Caki2 (cell line): Measurements from ENCODE around the gene NEK1. TPM values are rescaled to one million over a fixed set of nuclear protein-coding genes. Genes with fewer than 3 reads are reported as not detected.

Experiments used
- DNase-seq: peaks from one replicate; pipeline ENCODE4 v3.0.0-alpha.2; 2015; ENCODE audit warnings: low read depth
- in situ Hi-C: cut with HindIII; loops from 2 replicates; pipeline ENCODE4 v1.10.0; 2016; ENCODE audit warnings: low sequenced_read_pairs, low pct_unique_long_range_greater_than_20kb, mixed read lengths
- total RNA-seq: library from RNA; depleted of rRNA; stranded (reverse); fragments of >200 nt; shearing (Covaris generic); gene quantifications from 2 replicates; pipeline ENCODE4 v1.2.3, GENCODE V29; 2014; ENCODE audit warnings: low replicate concordance

The NEK1 gene
- total RNA-seq, 1 experiment from 2014 or later, result 6.5 TPM

DNA sequence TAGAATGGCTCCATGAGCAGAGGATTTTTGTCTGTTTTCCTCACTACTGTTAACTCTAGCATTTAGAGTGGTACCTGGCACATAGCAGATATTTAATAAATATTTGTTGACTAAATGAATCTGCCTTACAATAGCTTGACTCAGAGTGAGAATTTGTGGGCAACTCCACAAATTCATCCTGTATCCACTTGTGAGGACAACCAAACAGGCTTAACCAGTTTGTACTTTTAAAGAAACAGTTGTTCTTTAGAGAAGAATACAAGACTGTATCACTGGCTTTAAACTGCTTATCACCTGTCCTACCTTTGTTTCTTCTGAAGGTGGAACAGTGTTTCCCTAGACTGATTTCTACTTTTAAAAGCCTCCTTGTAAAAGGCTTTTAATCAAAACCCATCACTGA, 200.3 kb downstream of the NEK1 start:
- in situ Hi-C loops, result no loop called here
- DNase-seq, result no peak

DNA sequence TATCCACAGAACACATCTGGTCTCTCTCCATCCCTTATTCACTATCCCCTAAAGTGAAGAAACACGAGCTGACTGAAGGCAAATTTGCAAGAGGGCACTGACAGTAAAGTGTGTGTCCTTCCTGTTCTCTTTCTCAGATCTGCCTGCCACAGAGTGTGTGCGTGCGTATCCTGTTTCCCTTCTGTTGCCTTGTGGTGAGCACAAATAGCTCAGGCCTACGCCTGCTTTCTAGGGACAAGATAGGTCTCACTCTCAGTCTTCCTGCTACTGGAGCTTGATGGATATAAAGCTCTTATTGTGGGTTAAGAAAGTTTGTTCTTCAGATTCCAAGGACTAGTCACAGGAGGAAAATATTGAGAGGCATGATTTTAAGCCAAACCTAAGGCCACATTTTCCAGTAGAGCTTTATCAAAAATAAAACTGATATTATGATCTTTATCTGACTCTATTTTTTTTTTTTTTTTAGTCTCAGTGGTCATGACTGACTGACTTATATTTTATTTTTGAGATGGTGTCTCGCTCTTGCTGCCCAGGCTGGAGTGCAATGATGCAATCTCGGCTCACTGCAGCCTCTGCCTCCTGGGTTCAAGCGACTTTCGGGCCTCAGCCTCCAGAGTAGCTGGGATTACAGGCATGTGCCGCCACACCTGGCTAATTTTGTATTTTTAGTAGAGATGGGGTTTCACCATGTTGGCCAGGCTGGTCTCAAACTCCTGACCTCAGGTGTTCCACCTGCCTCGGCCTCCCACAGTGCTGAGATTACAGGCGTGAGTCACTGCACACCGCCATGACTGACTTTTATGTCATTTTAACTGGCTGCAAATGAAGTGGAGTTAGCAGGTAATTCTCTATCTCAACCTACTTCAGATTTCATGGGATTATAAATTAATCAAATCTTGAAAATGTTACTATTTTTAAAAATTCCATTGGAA, 201.3 kb downstream of the NEK1 start:
- DNase-seq, result no peak
- in situ Hi-C loops, result no loop called here

DNA sequence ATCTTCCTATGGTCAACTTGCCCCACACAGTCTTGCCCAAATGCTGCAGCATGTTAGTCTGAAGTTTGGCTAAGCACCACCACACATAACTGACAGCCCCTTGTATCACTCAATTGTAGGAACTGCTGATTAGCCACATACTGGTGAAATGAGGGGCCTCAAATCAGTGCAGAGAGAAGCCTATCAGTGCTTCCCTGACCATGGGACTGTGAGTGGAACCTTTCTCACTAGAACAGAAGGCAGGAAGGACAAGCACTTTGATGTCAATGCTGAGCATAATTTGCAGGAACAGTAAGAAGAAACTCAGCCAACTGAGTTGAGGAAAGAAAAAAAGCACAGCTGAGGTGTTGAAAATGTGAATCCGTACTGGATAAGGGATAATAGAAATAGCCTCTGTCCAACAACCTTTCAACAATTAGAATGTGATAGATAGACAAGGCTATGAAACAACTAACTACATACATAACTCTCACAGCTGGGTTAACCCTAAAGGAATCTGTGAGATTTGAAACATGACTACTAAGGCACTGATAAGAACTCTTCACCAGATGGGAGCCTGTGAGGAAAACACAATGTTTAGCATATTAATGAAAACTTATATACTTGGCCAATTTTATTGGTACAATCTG, 205.1 kb downstream of the NEK1 start:
- no peak for DNase-seq
- in situ Hi-C loops, result no loop called here

DNA sequence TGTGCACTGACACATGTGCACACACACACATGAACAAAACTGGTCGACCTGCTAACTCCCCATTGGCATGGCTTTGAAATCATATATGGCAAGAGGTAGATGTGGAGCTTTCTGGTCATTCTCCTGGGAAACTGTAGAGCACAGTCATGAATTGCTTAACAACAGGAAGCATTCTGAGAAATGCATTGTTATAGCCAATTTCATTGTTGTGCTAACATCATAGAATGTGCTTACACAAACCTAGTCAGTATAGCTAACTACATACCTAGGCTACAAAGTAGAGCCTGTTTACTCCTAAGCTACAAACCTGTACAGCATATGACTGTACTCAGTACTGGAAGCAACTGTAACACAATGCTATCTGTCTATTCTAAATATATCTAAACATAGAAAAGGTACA, 207.4 kb downstream of the NEK1 start:
- no peak for DNase-seq
- in situ Hi-C loops, result no loop called here

DNA sequence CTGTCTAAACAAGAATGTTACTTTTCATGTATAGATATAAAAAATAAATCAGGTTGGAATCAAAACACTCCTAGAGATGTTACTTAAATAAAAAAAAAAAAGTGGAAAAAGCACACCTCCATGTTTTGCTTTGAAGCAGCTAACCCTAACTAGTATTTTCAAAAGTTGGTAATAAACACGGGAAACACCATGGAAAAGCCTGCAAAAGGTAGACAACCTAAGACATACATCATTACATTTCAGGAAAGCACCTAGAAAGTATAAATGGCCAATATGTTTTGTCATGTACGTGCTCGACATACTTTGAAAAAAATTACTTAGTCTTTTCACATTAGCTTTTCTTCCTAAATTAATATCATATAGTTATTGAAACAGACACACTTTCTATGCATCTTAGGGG, 211.6 kb downstream of the NEK1 start:
- in situ Hi-C loops, result no loop called here
- no peak for DNase-seq

DNA sequence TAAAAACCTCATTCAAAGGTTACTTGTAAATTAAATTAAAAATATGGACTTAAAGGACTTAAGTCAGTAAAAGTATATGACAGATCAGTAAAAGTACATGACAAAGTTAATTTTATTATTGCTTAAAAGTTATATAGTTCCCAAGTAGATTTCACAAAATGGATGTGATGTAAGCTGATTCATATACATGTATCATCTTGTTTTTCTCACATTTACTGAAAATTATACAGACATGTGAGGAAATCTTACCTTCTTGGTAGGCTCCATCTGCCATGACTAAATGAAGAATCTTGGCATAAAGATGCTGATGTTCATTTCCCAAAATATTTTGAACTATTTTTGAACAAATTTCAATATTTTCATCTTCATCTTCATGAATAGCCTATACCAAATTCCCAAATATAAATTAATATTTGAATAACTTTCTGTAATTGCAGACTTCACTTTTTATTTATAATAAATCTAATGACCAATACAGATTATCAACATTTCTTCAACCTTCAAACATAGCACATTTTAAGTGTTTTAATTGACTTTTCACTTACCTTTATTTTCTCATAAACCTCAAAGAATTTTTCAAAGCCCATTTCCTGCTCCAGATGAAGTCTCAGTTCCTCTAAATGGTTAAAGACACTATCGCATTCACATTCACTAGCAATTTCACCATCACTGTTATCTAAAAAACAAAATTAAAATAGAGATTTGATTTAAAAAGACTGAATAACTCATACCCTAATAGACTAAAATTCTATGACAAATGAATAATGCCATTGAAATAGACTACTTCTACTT, 212.2 kb downstream of the NEK1 start:
- DNase-seq, result no peak
- in situ Hi-C loops, result no loop called here

DNA sequence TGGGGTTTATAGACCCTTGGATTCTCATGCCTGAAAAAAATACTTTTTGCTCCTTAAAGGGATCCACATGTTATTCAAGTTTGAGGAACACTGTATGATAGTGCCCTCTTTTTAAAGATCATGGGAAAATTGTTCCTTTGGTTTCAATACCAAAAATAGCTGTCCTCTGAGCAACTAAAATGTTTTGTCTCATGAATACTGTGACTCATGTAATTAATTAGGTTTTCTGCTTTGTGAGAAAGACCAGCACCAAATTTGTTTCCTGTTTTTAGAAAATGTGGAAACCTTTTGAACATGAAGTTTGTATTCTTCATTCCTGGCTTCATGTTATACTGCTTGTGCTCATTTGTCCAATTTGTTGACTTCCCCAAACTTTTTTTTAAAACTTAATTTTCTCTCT, 214.1 kb downstream of the NEK1 start:
- DNase-seq, result no peak
- in situ Hi-C loops, result no loop called here

DNA sequence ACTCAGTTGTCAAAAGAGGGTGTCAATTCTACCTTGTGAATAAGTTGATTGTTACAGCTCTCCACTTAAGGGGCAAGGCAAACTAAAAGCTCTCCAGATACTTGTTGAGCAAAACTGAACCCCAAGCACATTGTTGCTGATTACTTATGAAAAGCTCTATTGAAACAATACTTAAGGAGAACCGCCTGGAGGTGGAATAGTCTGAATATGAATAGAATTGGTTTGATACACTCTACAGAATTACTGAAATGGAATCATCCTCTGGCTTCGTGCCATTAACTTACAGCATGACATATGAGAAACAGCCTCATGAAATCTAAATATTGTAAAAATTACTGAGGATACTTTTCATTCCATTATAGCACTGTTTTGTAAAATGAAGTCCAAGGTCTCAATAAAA, 214.6 kb downstream of the NEK1 start:
- in situ Hi-C loops, result no loop called here
- no peak for DNase-seq

DNA sequence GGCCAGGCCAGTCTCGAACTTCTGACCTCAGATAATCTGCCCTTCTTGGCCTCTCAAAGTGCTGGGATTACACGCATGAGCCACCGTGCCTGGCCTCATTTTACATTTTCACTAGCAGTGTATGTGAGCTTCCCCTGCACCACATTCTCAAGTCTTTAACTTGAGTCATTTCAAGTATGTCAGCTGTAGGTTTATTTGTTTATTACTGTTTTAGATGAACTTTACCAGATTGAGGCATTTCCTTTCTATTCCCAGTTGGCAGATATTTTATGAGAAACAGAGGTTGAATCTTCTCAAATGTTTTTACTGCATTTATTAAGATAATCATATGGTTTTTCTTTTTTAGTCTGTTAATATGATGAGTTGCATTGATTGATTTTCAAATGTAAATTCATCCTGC, 227.0 kb downstream of the NEK1 start:
- in situ Hi-C loops, result no loop called here
- no peak for DNase-seq

DNA sequence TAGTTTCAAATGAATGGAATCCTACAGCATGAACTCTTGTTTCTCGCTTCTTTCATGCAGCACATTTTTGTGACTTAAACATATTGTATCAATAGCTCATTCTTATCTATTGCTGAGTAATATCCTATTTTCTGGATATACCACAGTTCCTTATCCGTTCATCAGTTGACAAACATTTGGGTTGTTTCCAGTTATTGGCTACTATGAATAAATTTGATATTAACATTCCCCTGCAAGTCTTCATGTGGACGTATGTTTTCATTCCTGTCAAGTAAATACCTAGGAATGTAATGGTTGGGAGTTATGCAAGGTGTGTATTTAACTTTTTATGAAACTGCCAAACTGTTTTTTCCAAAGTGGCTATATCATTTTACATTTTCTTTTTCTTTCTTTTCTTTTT, 227.6 kb downstream of the NEK1 start:
- in situ Hi-C loops, result no loop called here
- no peak for DNase-seq

DNA sequence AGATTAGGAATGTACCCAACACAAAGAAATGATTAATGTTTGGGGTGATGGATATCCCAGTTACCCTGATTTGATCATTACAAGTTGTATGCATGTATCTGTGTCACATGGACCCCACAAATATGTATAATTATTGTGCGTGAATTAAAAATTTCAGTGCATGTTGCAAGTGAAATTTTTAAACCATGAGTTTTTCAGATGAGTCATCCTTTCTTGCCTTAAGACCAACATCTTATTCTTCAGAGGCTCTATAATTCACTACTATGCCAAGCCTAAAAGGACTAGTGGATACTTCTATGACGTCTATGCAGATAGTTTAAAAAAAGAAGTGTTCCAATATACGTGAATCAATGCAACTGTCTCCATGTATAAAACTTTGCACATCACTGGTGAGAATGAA, 228.7 kb downstream of the NEK1 start:
- in situ Hi-C loops, result no loop called here
- DNase-seq, result no peak

DNA sequence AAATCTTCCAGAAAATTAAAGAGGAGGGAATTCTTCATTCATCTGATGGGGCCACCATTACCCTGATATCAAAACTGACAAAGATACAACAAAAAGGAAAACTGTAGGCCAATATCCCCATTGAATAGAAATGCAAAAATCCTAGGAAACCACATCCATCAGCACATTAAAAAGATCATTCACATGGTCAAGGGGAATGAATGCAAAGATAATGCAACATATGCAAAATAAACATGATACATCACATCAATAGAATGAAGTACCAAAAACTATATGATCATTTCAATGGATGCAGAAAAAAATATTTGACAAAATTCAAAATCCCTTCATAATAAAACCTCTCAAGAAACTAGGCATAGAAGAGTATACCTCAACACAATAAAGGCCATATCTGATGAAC, 232.7 kb downstream of the NEK1 start:
- no peak for DNase-seq
- in situ Hi-C loops, result no loop called here

DNA sequence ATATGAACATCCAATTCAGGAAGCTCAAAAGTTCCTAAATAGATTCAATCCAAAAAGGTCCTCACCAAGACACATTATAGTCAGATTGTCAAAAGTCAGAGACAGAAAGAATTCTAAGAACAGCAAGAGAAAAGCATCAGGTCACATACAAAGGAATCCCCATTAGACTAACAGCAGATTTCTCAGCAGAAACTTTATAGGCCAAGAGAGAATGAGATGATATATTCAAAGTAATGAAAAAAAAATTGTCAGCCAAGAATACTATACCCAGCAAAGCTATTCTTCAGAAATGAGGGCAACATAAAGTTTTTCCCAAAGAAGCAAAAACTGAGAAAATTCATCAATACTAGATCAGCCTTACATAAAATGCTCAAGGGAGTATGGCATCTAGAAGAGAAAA, 235.0 kb downstream of the NEK1 start:
- no peak for DNase-seq
- in situ Hi-C loops, result no loop called here

DNA sequence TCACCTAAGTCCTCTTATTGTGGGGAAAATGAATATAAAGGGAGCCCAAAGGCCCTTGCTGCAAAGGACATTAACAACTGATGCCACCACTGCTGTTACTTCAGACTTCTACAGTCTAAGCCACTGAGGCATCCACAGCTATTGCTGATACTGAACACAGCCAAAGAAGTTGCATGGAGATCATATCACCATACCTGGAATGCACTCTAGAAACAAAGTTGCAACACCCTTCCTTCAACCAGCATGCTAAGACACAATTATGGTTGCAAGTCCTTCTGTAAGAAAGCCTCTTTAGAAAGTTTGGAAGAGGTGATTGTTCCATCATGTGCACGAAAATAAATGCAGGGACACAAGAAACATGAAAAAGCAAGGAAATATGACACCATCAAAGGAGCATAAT, 236.0 kb downstream of the NEK1 start:
- DNase-seq, result no peak
- in situ Hi-C loops, result no loop called here

DNA sequence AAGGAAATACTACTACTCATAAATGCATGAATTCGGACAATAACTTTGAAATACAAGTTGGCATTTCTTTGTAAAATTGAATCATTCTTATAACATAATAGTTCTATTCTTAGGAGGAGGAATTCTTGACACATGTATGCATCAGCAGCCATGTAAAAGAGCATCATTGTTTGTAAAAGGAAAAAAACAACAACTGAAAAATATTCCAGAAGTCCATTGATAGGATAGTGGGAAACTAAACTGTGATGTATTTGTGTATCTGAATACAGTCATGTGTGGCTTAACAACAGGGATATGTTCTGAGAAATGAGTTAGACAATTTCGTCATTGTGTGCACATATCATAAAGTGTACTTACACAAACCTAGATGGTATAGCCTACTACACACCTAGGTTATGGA, 239.6 kb downstream of the NEK1 start:
- in situ Hi-C loops, result no loop called here
- no peak for DNase-seq

DNA sequence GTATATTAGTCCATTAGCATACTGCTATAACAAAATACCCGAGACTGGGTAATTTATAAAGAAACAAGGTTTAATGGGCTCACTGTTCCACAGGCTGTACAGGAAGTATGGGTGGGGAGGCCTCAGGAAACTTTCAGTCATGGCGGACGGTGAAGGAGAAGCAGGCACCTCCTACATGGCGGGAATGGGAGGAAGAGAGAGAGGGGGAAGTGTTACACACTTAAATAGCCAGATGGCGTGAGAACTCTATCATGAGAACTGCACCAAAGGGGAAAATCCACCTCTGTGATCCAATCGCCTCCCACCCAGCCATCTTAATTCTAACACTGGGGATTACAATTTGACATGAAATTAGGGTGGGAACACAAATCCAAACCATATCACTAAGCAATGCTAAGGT, 242.7 kb downstream of the NEK1 start:
- DNase-seq, result no peak
- in situ Hi-C loops, result no loop called here

DNA sequence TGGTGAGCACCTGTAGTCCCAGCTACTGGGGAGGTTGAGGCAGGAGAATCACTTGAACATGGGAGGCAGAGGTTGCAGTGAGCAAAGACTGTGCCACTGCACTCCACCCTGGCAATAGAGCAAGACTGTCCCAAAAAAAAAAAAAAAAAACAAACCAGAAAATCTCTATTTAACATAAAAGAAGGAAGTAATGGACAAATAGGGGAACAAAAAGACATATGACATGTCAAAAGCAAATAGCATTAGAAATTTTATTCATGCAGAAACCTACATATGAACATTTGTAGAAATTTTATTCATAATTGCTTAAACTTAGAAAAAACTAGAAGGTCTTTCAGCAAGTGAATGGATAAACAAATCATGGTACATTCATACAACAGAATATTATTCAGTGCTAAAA, 244.6 kb downstream of the NEK1 start:
- no peak for DNase-seq
- in situ Hi-C loops, result no loop called here

DNA sequence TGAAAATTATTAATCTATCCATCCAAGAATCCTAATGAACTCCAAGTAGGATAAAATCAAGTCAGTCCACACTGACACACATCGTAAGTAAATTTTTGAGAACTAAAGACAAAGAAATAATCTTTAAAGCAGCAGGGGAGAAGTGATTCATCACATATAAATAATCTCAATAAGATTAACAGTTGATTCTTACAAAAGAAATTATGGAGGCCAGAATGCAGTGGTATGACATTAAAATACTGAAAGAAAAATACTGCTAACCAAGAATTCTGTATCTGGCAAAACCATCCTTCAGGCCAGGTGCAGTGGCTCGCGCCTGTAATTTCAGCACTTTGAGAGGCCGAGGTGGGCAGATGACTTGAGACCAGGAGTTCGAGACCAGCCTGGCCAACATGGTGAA, 245.6 kb downstream of the NEK1 start:
- DNase-seq, result no peak
- in situ Hi-C loops, result no loop called here

DNA sequence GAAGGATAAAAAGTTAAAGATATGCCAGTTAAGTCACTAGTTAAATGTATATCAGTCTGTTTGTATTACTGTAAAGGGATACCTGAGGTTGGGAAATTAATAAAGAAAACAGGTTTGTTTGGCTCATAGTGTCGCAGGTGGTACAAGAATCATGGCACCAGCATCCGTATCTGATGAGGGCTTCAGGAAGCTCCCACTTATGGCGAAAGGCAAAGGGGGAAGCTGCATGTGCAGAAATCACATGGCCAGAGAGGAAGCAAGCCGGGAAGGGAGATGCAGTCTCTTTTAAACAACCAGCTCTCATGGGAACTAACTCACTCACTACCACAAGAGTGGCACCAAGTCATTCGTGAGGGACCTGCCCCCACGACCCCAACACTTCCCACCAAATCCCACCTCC, 249.8 kb downstream of the NEK1 start:
- in situ Hi-C loops, result no loop called here
- DNase-seq, result no peak
